H1 (cell line): ENCODE measurements around the gene NEO1. TPM values are rescaled to one million over a fixed set of nuclear protein-coding genes. Genes with fewer than 3 reads are reported as not detected.

ENCODE experiments used
- CTCF ChIA-PET: fragments of 300-600 bp; sonication (Branson Sonifier 250); formaldehyde crosslinking; loops from one replicate; lab custom pipeline; 2021; ENCODE audit not compliant: partially characterized antibody; lab: Charles Lee
- POLR2A ChIA-PET: fragments of 300-600 bp; sonication (Branson Sonifier 250); formaldehyde crosslinking; loops from one replicate; lab custom pipeline; 2021; ENCODE audit warnings: inconsistent platforms; ENCODE audit not compliant: partially characterized antibody; lab: Charles Lee
- DNase-seq, 2 experiments: peaks; one replicate each; pipeline versions ENCODE4 v3.0.0 to v3.0.0-alpha.2; 2010 to 2022; ENCODE audit warnings: low spot score in 2 of 2, low read depth in 1 of 2, mixed read lengths in 1 of 2
- FAIRE-seq: peaks from 2 replicates; lab custom pipeline; 2011; peaks lifted over from hg19 to GRCh38; lab: Jason Lieb, UNC
- H2AFZ ChIP-seq: 2 replicates; pipeline ENCODE4 v1.8.1; 2012; ENCODE audit warnings: low read length, inconsistent platforms
- H2AK5ac ChIP-seq: 2 replicates; pipeline ENCODE4 v1.6.1; 2013; ENCODE audit warnings: low read depth, low read length
- H2BK120ac ChIP-seq: replicated peaks from 2 replicates; pipeline ENCODE3; 2013; ENCODE audit warnings: low read depth, low read length, inconsistent platforms
- H2BK12ac ChIP-seq: 2 replicates; pipeline ENCODE4 v1.6.1; 2013; ENCODE audit warnings: low read depth, low read length
- H2BK15ac ChIP-seq: 2 replicates; pipeline ENCODE4 v1.6.1; 2013; ENCODE audit warnings: low read length
- H2BK20ac ChIP-seq: 2 replicates; pipeline ENCODE4 v1.6.1; 2013; ENCODE audit warnings: low read length
- H2BK5ac ChIP-seq: 2 replicates; pipeline ENCODE4 v1.6.1; 2013; ENCODE audit warnings: low read depth, low read length
- H3K14ac ChIP-seq: 2 replicates; pipeline ENCODE4 v1.6.1; 2013; ENCODE audit warnings: inconsistent platforms; ENCODE audit not compliant: insufficient read length
- H3K18ac ChIP-seq: 2 replicates; pipeline ENCODE4 v1.6.1; 2013; ENCODE audit warnings: low read length; ENCODE audit errors: extremely low read depth
- H3K23ac ChIP-seq: 2 replicates; pipeline ENCODE4 v1.6.1; 2013; ENCODE audit warnings: inconsistent platforms; ENCODE audit not compliant: insufficient read length
- H3K23me2 ChIP-seq: 2 replicates; pipeline ENCODE4 v1.6.1; 2013; ENCODE audit warnings: low read depth, low read length
- H3K27ac ChIP-seq: 2 replicates; pipeline ENCODE4 v1.6.1; 2011; ENCODE audit warnings: low read depth, low read length, inconsistent platforms
- H3K27me3 ChIP-seq, 4 experiments: replicated peaks in 1 of 4; 1 replicate in 1 of 4; 2 replicates in 3 of 4; pipeline versions ENCODE4 v1.6.1 to v1.8.1; 2011 to 2013; ENCODE audit warnings: low read length in 3 of 4, mild to moderate bottlenecking in 3 of 4, inconsistent platforms in 2 of 4, mixed read lengths in 2 of 4, moderate library complexity in 1 of 4; ENCODE audit not compliant: control insufficient read depth in 3 of 4, insufficient read depth in 3 of 4; ENCODE audit errors: extremely low read depth in 1 of 4
- H3K36me3 ChIP-seq, 4 experiments: 2 replicates each; pipeline versions ENCODE4 v1.6.1 to v1.8.1; 2011 to 2013; ENCODE audit warnings: mild to moderate bottlenecking in 4 of 4, low read length in 3 of 4, moderate library complexity in 2 of 4, control low read depth in 1 of 4, inconsistent platforms in 1 of 4; ENCODE audit not compliant: insufficient read depth in 4 of 4, control insufficient read depth in 2 of 4
- H3K4ac ChIP-seq: replicated peaks from 2 replicates; pipeline ENCODE3; 2013; ENCODE audit warnings: low read length, low read depth, mixed read lengths, inconsistent platforms; ENCODE audit not compliant: insufficient read length
- H3K4me1 ChIP-seq, 4 experiments: replicated peaks in 1 of 4; 1 replicate in 1 of 4; 2 replicates in 3 of 4; pipeline versions ENCODE4 v1.6.1 to v1.8.1; 2011 to 2013; ENCODE audit warnings: low read length in 3 of 4, inconsistent platforms in 2 of 4, mixed read lengths in 1 of 4; ENCODE audit not compliant: insufficient read depth in 4 of 4, control insufficient read depth in 3 of 4
- H3K4me2 ChIP-seq, 2 experiments: 2 replicates each; pipeline versions ENCODE4 v1.6.1 to v1.8.1; 2011 to 2013; ENCODE audit warnings: low read depth in 2 of 2, low read length in 2 of 2, control low read depth in 1 of 2, inconsistent platforms in 1 of 2, mild to moderate bottlenecking in 1 of 2; ENCODE audit not compliant: insufficient read depth in 1 of 2
- H3K4me3 ChIP-seq, 4 experiments: fragments of 200-600, 300-600 bp in 1 of 4; sonication (generic), shearing (Covaris generic), sonication (Bioruptor Twin) in 1 of 4; 2 replicates each; pipeline versions ENCODE4 v1.5.1 to v1.8.1; 2011 to 2016; ENCODE audit warnings: low read length in 4 of 4, low read depth in 3 of 4, control low read depth in 2 of 4, inconsistent platforms in 2 of 4, mild to moderate bottlenecking in 2 of 4, mixed read lengths in 1 of 4, moderate library complexity in 1 of 4; ENCODE audit not compliant: insufficient read depth in 2 of 4; ENCODE audit errors: extremely low read depth in 1 of 4
- H3K56ac ChIP-seq: replicated peaks from 2 replicates; pipeline ENCODE3; 2013; ENCODE audit warnings: low read depth, mild to moderate bottlenecking, mixed read lengths, low read length, inconsistent platforms; ENCODE audit not compliant: insufficient read length
- H3K79me1 ChIP-seq: 2 replicates; pipeline ENCODE4 v1.6.1; 2013; ENCODE audit warnings: low read depth, low read length, control low read depth
- H3K79me2 ChIP-seq, 2 experiments: 2 replicates each; pipeline versions ENCODE4 v1.6.1 to v1.8.1; 2012 to 2013; ENCODE audit warnings: low read length in 2 of 2, mild to moderate bottlenecking in 2 of 2, inconsistent platforms in 1 of 2; ENCODE audit not compliant: insufficient read depth in 2 of 2, control insufficient read depth in 1 of 2
- H3K9ac ChIP-seq, 4 experiments: replicated peaks in 1 of 4; 1 replicate in 1 of 4; 2 replicates in 3 of 4; pipeline versions ENCODE4 v1.6.1 to v1.8.1; 2011 to 2013; ENCODE audit warnings: low read depth in 3 of 4, low read length in 3 of 4, control low read depth in 2 of 4, mild to moderate bottlenecking in 2 of 4, moderate library complexity in 2 of 4, inconsistent platforms in 1 of 4; ENCODE audit errors: extremely low read depth in 1 of 4
- H3K9me3 ChIP-seq, 2 experiments: 2 replicates each; pipeline versions ENCODE4 v1.6.1 to v1.8.1; 2012 to 2013; ENCODE audit warnings: mild to moderate bottlenecking in 2 of 2, moderate library complexity in 2 of 2, control low read depth in 1 of 2, inconsistent platforms in 1 of 2, low read depth in 1 of 2, low read length in 1 of 2, mixed read lengths in 1 of 2; ENCODE audit not compliant: insufficient read depth in 2 of 2
- H4K20me1 ChIP-seq, 2 experiments: replicated peaks in 1 of 2; 2 replicates each; pipeline versions ENCODE3 to v1.8.1; 2011 to 2013; ENCODE audit warnings: inconsistent platforms in 2 of 2, low read length in 2 of 2, mild to moderate bottlenecking in 1 of 2; ENCODE audit not compliant: insufficient read depth in 2 of 2, control insufficient read depth in 1 of 2
- H4K5ac ChIP-seq: 2 replicates; pipeline ENCODE4 v1.6.1; 2013; ENCODE audit warnings: low read length, low read depth, mixed read lengths, inconsistent platforms; ENCODE audit not compliant: insufficient read length
- H4K8ac ChIP-seq: 2 replicates; pipeline ENCODE4 v1.8.0; 2013; ENCODE audit warnings: mild to moderate bottlenecking, moderate library complexity, low read length, inconsistent platforms; ENCODE audit not compliant: insufficient read depth; ENCODE audit errors: extremely low read depth
- H4K91ac ChIP-seq: replicated peaks from 2 replicates; pipeline ENCODE3; 2013; ENCODE audit warnings: low read length, mixed read lengths, inconsistent platforms; ENCODE audit not compliant: insufficient read length
- BCL11A ChIP-seq, 2 experiments: IDR thresholded peaks; one replicate each; pipeline ENCODE4 v1.6.1; 2011; ENCODE audit warnings: low read depth in 2 of 2, low read length in 2 of 2, mild to moderate bottlenecking in 2 of 2
- HDAC6 ChIP-seq: IDR thresholded peaks from one replicate; pipeline ENCODE4 v1.7.1; 2012; ENCODE audit warnings: low read depth, mild to moderate bottlenecking, inconsistent platforms, low read length, moderate library complexity
- SIN3A ChIP-seq, 2 experiments: IDR thresholded peaks in 1 of 2; conservative IDR thresholded peaks in 1 of 2; 2 replicates each; pipeline ENCODE4 v1.6.1; 2011 to 2012; ENCODE audit warnings: low read length in 2 of 2, improper control_type of control experiment in 1 of 2, low read depth in 1 of 2, mild to moderate bottlenecking in 1 of 2
- SP2 ChIP-seq: IDR thresholded peaks from 2 replicates; pipeline ENCODE4 v1.6.1; 2012; ENCODE audit warnings: mild to moderate bottlenecking, low read length, inconsistent platforms
- SP4 ChIP-seq: IDR thresholded peaks from 2 replicates; pipeline ENCODE4 v1.6.1; 2012; ENCODE audit warnings: low read length, inconsistent platforms
- TEAD4 ChIP-seq: IDR thresholded peaks from 2 replicates; pipeline ENCODE4 v1.6.1; 2012; ENCODE audit warnings: low read depth, low read length, inconsistent platforms, mixed read lengths
- ZNF274 ChIP-seq: IDR thresholded peaks from 2 replicates; pipeline ENCODE4 v1.7.0; 2012; ENCODE audit warnings: low read length, borderline replicate concordance; ENCODE audit errors: extremely low read depth
- WGBS, 2 experiments: shearing (Covaris generic) in 1 of 2; methylation state at CpG; one replicate each; pipeline versions ENCODE4 v1.1.6 to v1.1.7; 2013 to 2015; ENCODE audit warnings: low lambda C conversion rate in 2 of 2, mixed read lengths in 2 of 2, inconsistent platforms in 1 of 2, low coverage in 1 of 2, missing lambda C conversion rate in 1 of 2; ENCODE audit not compliant: insufficient replicate concordance in 2 of 2, insufficient coverage in 1 of 2, insufficient read length in 1 of 2; ENCODE audit errors: extremely low coverage in 1 of 2, missing lambda C conversion rate in 1 of 2; 5-methylcytosine and 5-hydroxymethylcytosine counted together
- polyA plus RNA-seq, 7 experiments: library from polyadenylated mRNA; depleted of rRNA in 3 of 7; stranded (reverse) in 5 of 7; unstranded in 2 of 7; fragments of >200 nt in 5 of 7; fragments of 200-250 nt in 2 of 7; gene quantifications; 1 replicate in 5 of 7; 2 replicates in 1 of 7; 4 replicates in 1 of 7; pipeline versions ENCODE4 v1.2.1 to v1.2.3, GENCODE V29; 2011 to 2013; ENCODE audit warnings: missing spikeins in 2 of 7, mixed read lengths in 2 of 7
- total RNA-seq: library from RNA; stranded (reverse); fragmentation: NEBNext Ultra II Directional; extraction: Animal tissue kit (Norgen Biotek cat#: 25700); gene quantifications from 2 replicates; pipeline ENCODE4 v1.2.1, GENCODE V29; 2021

The NEO1 gene
- total and polyA plus RNA-seq, 2 of the 8 experiments (the other 6 are each of a cell fraction or from before 2014, with no cell fraction given) = 36.0 to 51.0 TPM

DNA sequence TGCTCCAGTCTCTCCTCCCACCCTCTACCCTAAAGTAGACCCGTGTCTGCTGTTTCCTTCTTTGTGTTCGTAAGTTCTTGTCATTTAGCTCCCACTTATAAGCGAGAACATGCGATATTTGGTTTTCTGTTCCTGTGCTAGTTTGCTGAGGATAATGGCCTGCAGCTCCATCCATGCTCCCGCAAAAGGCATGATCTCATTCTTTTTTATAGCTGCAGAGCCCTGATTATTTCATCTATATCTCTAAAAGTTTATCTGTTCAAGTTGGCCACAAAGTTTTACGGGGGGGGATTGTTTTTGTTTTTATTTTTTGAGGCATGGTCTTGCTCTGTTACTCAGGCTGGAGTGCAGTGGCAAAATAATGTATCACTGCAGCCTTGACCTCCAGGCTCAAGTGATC is 4.4 kb upstream of the NEO1 start:
- Histone ChIP-seq H3K23ac (no peak overlapping the region), H3K4me3 (no peak overlapping the region), H3K23me2 (peaks cover 3% of the 10 kb centered on the region), H3K4me1 (peaks cover 0 to 5% (median 0%) of the 10 kb centered on the region in 4 experiments; a peak in 1 of 7 replicates), H4K91ac (no peak overlapping the region), H2AFZ (no peak overlapping the region), H2BK120ac (no peak overlapping the region), H3K14ac (no peak overlapping the region), H2AK5ac (no peak overlapping the region), H4K20me1 (no peaks in the 10 kb centered on the region), H3K79me1 (no peaks in the 10 kb centered on the region), H3K9me3 (no peaks in the 10 kb centered on the region), H3K27me3 (no peaks in the 10 kb centered on the region), H3K18ac (no peak overlapping the region), H2BK15ac (no peak overlapping the region), H3K4ac (no peak overlapping the region), H2BK12ac (no peak overlapping the region), H4K5ac (no peak overlapping the region), H3K36me3 (no peaks in the 10 kb centered on the region), H4K8ac (no peak overlapping the region), H3K27ac (no peak overlapping the region), H2BK20ac (no peak overlapping the region), H2BK5ac (no peak overlapping the region), H3K4me2 (no peak overlapping the region), H3K79me2 (no peaks in the 10 kb centered on the region), H3K9ac (no peak overlapping the region), H3K56ac (no peak overlapping the region)
- ChIA-PET POLR2A (no interaction called here), CTCF (no interaction called here)
- WGBS, 2 experiments = 91% methylated on average over 6 of the region's 6 CpGs; no CpG with 5 or more reads in 1 of the 2 experiments
- TF ChIP-seq TEAD4 (no peak), ZNF274 (no peak), SIN3A (conservative IDR thresholded peaks at IDR 0.05 in 1 of 2, IDR thresholded peaks at IDR 0.05 in 1 of 2; ENCODE audit: low read depth in 1 of 2, low read length in 2 of 2) (no peak), SP2 (no peak), BCL11A (IDR thresholded peaks at IDR 0.05; ENCODE audit: low read depth in 2 of 2, low read length in 2 of 2) (no peak), HDAC6 (no peak), SP4 (no peak)
- FAIRE-seq = no peak
- DNase-seq = no peak
